A549 (cell line): ENCODE measurements around the gene TXK. TPM values are rescaled to one million over a fixed set of nuclear protein-coding genes. Genes with fewer than 3 reads are reported as not detected.

Experiments used
- ATAC-seq, 2 experiments: fragments of 200-7000 bp in 1 of 2; fragments of >200 bp in 1 of 2; cut with Nextera tagmentation in 1 of 2; cut with Tn5 transposase in 1 of 2; 3 replicates each; pipeline versions ENCODE4 v1.8.0 to v1.9.1; 2018 to 2020; ENCODE audit warnings: mild to moderate bottlenecking in 1 of 2, moderate library complexity in 1 of 2
- CTCF ChIA-PET: fragments of 300-600 bp; sonication (Branson Sonifier 250); formaldehyde crosslinking; extraction: SDS; loops from one replicate; lab custom pipeline; 2021; ENCODE audit warnings: antibody characterized with exemption, inconsistent platforms; lab: Yijun Ruan, JAX
- POLR2A ChIA-PET: fragments of 350-600 bp; formaldehyde crosslinking; extraction: SDS; loops from one replicate; lab custom pipeline; 2021; ENCODE audit warnings: antibody characterized with exemption, inconsistent platforms; lab: Yijun Ruan, JAX
- DNase-seq, 2 experiments: peaks; one replicate each; pipeline versions ENCODE4 v3.0.0 to v3.0.0-alpha.2; 2011 to 2016; ENCODE audit warnings: low read depth in 1 of 2, low spot score in 1 of 2
- FAIRE-seq: peaks from 2 replicates; lab custom pipeline; 2011; peaks lifted over from hg19 to GRCh38; lab: Jason Lieb, UNC
- H3K27ac ChIP-seq, 2 experiments: fragments of >200 bp; sonication (Bioruptor Twin); formaldehyde crosslinking; 3 replicates each; pipeline ENCODE4 v1.5.1; 2016 to 2017
- H3K4me1 ChIP-seq: fragments of >200 bp; sonication (Bioruptor Twin); formaldehyde crosslinking; 3 replicates; pipeline ENCODE4 v1.6.1; 2016
- H3K4me2 ChIP-seq: fragments of >200 bp; sonication (Bioruptor Twin); formaldehyde crosslinking; 3 replicates; pipeline ENCODE4 v1.6.1; 2016
- H3K4me3 ChIP-seq: fragments of >200 bp; sonication (Bioruptor Twin); formaldehyde crosslinking; 3 replicates; pipeline ENCODE4 v1.5.1; 2016
- H3K9me3 ChIP-seq: fragments of >200 bp; sonication (Bioruptor Twin); formaldehyde crosslinking; 3 replicates; pipeline ENCODE4 v1.6.1; 2016
- CEBPB ChIP-seq, 2 experiments: fragments of >200 bp in 1 of 2; sonication (Bioruptor Twin) in 1 of 2; formaldehyde crosslinking in 1 of 2; IDR thresholded peaks; 2 replicates each; pipeline ENCODE4 v1.6.1; 2012 to 2016
- CHD2 ChIP-seq: fragments of 150-350 bp; IDR thresholded peaks from 2 replicates; pipeline ENCODE4 v1.6.1; 2014; ENCODE audit warnings: low read length; ENCODE audit not compliant: partially characterized antibody
- CHD4 ChIP-seq: fragments of 200-600 bp; sonication (generic); IDR thresholded peaks from 2 replicates; pipeline ENCODE4 v1.6.1; 2016; ENCODE audit warnings: antibody characterized with exemption, mild to moderate bottlenecking, borderline replicate concordance
- EP300 ChIP-seq, 2 experiments: fragments of >200 bp; sonication (Bioruptor Twin); formaldehyde crosslinking; IDR thresholded peaks; 2 replicates in 1 of 2; 3 replicates in 1 of 2; pipeline ENCODE4 v1.6.1; 2016 to 2017
- FOSB ChIP-seq: fragments of 250-450 bp; sonication (Bioruptor Pico); IDR thresholded peaks from 2 replicates; pipeline ENCODE4 v1.5.0; 2020; ENCODE audit warnings: mild to moderate bottlenecking, moderate library complexity
- GATA3 ChIP-seq: IDR thresholded peaks from 2 replicates; pipeline ENCODE4 v1.6.1; 2012; ENCODE audit warnings: borderline replicate concordance
- HEYL ChIP-seq: fragments of 250-450 bp; sonication (Bioruptor Pico); IDR thresholded peaks from 2 replicates; pipeline ENCODE4 v1.8.0; 2021; ENCODE audit warnings: mild to moderate bottlenecking, moderate library complexity
- HOXA7 ChIP-seq: fragments of 250-450 bp; sonication (Bioruptor Pico); IDR thresholded peaks from 2 replicates; pipeline ENCODE4 v1.5.0; 2020; ENCODE audit warnings: mild to moderate bottlenecking, moderate library complexity
- POLR2A ChIP-seq: IDR thresholded peaks from 2 replicates; pipeline ENCODE4 v1.6.1; 2012; ENCODE audit warnings: mild to moderate bottlenecking, low read length
- RAD21 ChIP-seq, 2 experiments: fragments of >200 bp in 1 of 2; sonication (Bioruptor Twin) in 1 of 2; formaldehyde crosslinking in 1 of 2; IDR thresholded peaks in 1 of 2; conservative IDR thresholded peaks in 1 of 2; 2 replicates in 1 of 2; 3 replicates in 1 of 2; pipeline ENCODE4 v1.6.1; 2012 to 2018; ENCODE audit warnings: inconsistent platforms in 1 of 2
- RFX5 ChIP-seq: fragments of 450-650 bp; IDR thresholded peaks from 2 replicates; pipeline ENCODE4 v1.7.1; 2014; ENCODE audit warnings: antibody characterized with exemption, mild to moderate bottlenecking, moderate library complexity
- RNF2 ChIP-seq: fragments of 200-600 bp; sonication (generic); IDR thresholded peaks from 2 replicates; pipeline ENCODE4 v1.6.1; 2016; ENCODE audit warnings: low read depth, mild to moderate bottlenecking, antibody characterized with exemption, moderate library complexity, borderline replicate concordance
- SREBF2 ChIP-seq: fragments of 450-650 bp; IDR thresholded peaks from 2 replicates; pipeline ENCODE4 v1.6.1; 2014; ENCODE audit warnings: mild to moderate bottlenecking, moderate library complexity
- TP53 ChIP-seq: fragments of 250-450 bp; sonication (Bioruptor Pico); IDR thresholded peaks from 2 replicates; pipeline ENCODE4 v1.5.0; 2021; ENCODE audit warnings: mild to moderate bottlenecking, moderate library complexity
- ZC3H11A ChIP-seq: fragments of 450-650 bp; IDR thresholded peaks from 2 replicates; pipeline ENCODE4 v1.6.1; 2014; ENCODE audit warnings: antibody characterized with exemption, mild to moderate bottlenecking
- ZFP36 ChIP-seq: fragments of 450-650 bp; IDR thresholded peaks from 2 replicates; pipeline ENCODE4 v1.6.1; 2014; ENCODE audit warnings: borderline replicate concordance; ENCODE audit not compliant: partially characterized antibody
- WGBS: methylation state at CpG from one replicate; pipeline ENCODE4 v1.1.6; 2017; ENCODE audit errors: missing lambda C conversion rate; 5-methylcytosine and 5-hydroxymethylcytosine counted together
- polyA plus RNA-seq, 4 experiments: library from polyadenylated mRNA; depleted of rRNA in 3 of 4; stranded (reverse); fragments of >200 nt; fragmentation: RNase III in 1 of 4; extraction: RNeasy Plus Mini Kit Qiagen cat#74134 plus additional on column Dnase treatment in 1 of 4; gene quantifications; 2 replicates in 3 of 4; 3 replicates in 1 of 4; pipeline ENCODE4 v1.2.3, GENCODE V29; 2011 to 2017
- TF ChIP-seq, protein P1 (sequence below): fragments of 250-450 bp; sonication (Bioruptor Pico); IDR thresholded peaks from 2 replicates; pipeline ENCODE4 v1.5.0; 2020; ENCODE audit warnings: low read depth, mild to moderate bottlenecking, moderate library complexity
- TF ChIP-seq, protein P2 (sequence below): fragments of >200 bp; sonication (Bioruptor Twin); formaldehyde crosslinking; IDR thresholded peaks from 3 replicates; pipeline ENCODE4 v1.5.1; 2016
- TF ChIP-seq, protein P3 (sequence below): IDR thresholded peaks from 2 replicates; pipeline ENCODE4 v1.6.1; 2012
- TF ChIP-seq, protein P4 (sequence below): fragments of 150-350 bp; IDR thresholded peaks from 2 replicates; pipeline ENCODE4 v1.6.1; 2014; ENCODE audit warnings: low read depth, mild to moderate bottlenecking, low read length
- TF ChIP-seq, protein P5 (sequence below): IDR thresholded peaks from 2 replicates; pipeline ENCODE4 v1.6.1; 2012; ENCODE audit warnings: low read depth, borderline replicate concordance

The TXK gene
- polyA plus RNA-seq, 2 of the 4 experiments (the other 2 are of a cell fraction), result 0.06 to 0.14 TPM

DNA sequence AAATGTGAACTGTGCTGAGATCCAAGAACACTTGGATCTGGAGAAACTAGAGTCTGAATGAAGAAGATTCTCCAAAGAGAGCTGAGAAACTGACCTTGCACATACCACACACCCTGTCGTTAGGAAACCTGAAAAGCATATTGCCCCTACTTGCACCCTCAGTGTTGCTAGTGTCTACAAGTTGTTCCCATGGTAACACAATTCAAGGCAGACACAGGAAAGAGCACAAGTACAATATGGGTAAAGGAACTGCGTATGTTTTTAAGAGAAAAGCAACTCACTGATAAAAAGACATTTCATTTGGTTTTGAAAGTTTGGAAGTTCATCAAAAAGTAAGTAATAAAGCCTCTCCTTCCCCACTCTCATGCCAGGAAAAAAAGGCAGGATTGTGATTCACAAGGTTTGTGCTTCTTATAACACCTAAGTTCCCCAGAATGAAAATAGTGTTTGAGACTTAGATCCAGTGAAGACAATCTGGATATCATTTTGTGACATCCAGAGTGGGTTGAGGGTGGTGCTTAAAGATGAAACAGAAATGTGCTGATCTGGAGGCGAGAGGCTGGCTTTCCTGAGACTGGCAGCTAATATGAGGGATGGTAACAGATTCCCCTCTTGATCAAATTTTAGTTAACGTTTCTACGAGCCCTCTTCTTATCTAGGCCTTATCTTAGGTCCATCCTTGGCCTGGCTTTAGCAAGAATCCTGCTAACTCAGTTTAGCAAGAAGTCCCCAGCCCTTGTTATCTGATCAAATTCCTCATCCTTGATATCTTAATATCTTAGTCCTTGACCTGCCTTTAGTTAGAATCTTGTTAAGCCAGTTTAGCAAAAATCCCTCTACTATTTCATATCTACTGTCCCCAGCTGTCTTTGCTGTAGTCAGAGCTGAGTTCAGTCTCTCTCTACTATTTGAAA, 75.2 kb downstream of the TXK start:
- no peaks in the 10 kb centered on the region for H3K4me1 ChIP-seq
- no peak for DNase-seq
- WGBS, result 25% methylated on average over 5 of the region's 5 CpGs
- TF ChIP-seq, protein P1, sequence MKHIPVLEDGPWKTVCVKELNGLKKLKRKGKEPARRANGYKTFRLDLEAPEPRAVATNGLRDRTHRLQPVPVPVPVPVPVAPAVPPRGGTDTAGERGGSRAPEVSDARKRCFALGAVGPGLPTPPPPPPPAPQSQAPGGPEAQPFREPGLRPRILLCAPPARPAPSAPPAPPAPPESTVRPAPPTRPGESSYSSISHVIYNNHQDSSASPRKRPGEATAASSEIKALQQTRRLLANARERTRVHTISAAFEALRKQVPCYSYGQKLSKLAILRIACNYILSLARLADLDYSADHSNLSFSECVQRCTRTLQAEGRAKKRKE (CRISPR knock-in tag), result no peak
- no peak for TF ChIP-seq SREBF2
- no peak for TF ChIP-seq EP300 (IDR thresholded peaks at IDR 0.05)
- TF ChIP-seq RAD21 (conservative IDR thresholded peaks at IDR 0.05 in 1 of 2, IDR thresholded peaks at IDR 0.05 in 1 of 2), result no peak
- TF ChIP-seq RNF2, result no peak
- TF ChIP-seq, protein P2, sequence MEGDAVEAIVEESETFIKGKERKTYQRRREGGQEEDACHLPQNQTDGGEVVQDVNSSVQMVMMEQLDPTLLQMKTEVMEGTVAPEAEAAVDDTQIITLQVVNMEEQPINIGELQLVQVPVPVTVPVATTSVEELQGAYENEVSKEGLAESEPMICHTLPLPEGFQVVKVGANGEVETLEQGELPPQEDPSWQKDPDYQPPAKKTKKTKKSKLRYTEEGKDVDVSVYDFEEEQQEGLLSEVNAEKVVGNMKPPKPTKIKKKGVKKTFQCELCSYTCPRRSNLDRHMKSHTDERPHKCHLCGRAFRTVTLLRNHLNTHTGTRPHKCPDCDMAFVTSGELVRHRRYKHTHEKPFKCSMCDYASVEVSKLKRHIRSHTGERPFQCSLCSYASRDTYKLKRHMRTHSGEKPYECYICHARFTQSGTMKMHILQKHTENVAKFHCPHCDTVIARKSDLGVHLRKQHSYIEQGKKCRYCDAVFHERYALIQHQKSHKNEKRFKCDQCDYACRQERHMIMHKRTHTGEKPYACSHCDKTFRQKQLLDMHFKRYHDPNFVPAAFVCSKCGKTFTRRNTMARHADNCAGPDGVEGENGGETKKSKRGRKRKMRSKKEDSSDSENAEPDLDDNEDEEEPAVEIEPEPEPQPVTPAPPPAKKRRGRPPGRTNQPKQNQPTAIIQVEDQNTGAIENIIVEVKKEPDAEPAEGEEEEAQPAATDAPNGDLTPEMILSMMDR, result no peak
- TF ChIP-seq CEBPB (IDR thresholded peaks at IDR 0.05), result no peak
- no peak for TF ChIP-seq GATA3
- TF ChIP-seq, all 56 proteins: peak for 0
- ChIA-PET POLR2A (no interaction called here), CTCF (no interaction called here)
- Histone ChIP-seq H3K4me3 (no peak overlapping the region), H3K9me3 (no peaks in the 10 kb centered on the region), H3K4me2 (no peak overlapping the region), H3K27ac (no peak overlapping the region)
- no peak for FAIRE-seq
- ATAC-seq, result no peak

DNA sequence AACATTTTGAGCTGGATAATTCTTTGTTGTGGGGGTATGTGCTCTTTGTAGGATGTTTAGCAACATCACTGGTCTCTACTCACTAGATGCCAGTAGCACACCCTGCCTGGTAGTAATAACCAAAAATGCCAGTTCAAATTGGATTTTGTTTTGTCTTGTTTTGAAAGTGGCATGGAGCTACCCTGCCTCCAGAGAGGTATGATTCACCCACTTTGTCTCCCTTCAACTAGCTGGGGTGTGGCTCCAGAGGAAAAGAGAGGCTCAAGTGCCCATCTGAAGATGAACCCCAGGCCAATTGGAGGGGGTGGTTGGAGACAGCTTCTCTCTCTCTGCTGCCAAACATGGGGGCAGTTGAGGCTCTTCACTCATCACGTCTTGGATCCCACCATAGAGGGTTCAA, 83.0 kb downstream of the TXK start:
- no peak overlapping the region for H3K27ac ChIP-seq
- 0% methylated on average over 1 of the region's 1 CpG for WGBS
- FAIRE-seq (no peak), DNase-seq (no peak), ATAC-seq (no peak)
- POLR2A ChIA-PET, result no interaction called here
- TF ChIP-seq HOXA7 (CRISPR knock-in tag), result no peak
- no peak for TF ChIP-seq CHD4
- no peak for TF ChIP-seq ZFP36
- no peak for TF ChIP-seq ZC3H11A
- TF ChIP-seq POLR2A, result no peak
- no peak for TF ChIP-seq GATA3
- TF ChIP-seq, protein P3, sequence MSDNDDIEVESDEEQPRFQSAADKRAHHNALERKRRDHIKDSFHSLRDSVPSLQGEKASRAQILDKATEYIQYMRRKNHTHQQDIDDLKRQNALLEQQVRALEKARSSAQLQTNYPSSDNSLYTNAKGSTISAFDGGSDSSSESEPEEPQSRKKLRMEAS, result no peak
- TF ChIP-seq, protein P4, sequence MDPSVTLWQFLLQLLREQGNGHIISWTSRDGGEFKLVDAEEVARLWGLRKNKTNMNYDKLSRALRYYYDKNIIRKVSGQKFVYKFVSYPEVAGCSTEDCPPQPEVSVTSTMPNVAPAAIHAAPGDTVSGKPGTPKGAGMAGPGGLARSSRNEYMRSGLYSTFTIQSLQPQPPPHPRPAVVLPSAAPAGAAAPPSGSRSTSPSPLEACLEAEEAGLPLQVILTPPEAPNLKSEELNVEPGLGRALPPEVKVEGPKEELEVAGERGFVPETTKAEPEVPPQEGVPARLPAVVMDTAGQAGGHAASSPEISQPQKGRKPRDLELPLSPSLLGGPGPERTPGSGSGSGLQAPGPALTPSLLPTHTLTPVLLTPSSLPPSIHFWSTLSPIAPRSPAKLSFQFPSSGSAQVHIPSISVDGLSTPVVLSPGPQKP, result no peak
- no peak for TF ChIP-seq TP53 (CRISPR knock-in tag)
- TF ChIP-seq FOSB (CRISPR knock-in tag), result no peak
- TF ChIP-seq, protein P5, sequence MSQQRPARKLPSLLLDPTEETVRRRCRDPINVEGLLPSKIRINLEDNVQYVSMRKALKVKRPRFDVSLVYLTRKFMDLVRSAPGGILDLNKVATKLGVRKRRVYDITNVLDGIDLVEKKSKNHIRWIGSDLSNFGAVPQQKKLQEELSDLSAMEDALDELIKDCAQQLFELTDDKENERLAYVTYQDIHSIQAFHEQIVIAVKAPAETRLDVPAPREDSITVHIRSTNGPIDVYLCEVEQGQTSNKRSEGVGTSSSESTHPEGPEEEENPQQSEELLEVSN, result no peak
- no peak for TF ChIP-seq SREBF2
- TF ChIP-seq, protein P1 (CRISPR knock-in tag), result no peak
- no peak for TF ChIP-seq HEYL (CRISPR knock-in tag)
- no peak for TF ChIP-seq RFX5
- no peak for TF ChIP-seq CHD2
- H3K9me3 ChIP-seq, result no peaks in the 10 kb centered on the region
- H3K4me1 ChIP-seq, result no peaks in the 10 kb centered on the region
- CTCF ChIA-PET, result interaction anchor here (1.1 kb wide), 1 partner anchor 9 kb away, joined by 3 read pairs; no protein-coding TSS in a partner anchor
- no peak overlapping the region for H3K4me3 ChIP-seq
- H3K4me2 ChIP-seq, result no peak overlapping the region
